ENCODE data around the gene IL16.

DNA sequence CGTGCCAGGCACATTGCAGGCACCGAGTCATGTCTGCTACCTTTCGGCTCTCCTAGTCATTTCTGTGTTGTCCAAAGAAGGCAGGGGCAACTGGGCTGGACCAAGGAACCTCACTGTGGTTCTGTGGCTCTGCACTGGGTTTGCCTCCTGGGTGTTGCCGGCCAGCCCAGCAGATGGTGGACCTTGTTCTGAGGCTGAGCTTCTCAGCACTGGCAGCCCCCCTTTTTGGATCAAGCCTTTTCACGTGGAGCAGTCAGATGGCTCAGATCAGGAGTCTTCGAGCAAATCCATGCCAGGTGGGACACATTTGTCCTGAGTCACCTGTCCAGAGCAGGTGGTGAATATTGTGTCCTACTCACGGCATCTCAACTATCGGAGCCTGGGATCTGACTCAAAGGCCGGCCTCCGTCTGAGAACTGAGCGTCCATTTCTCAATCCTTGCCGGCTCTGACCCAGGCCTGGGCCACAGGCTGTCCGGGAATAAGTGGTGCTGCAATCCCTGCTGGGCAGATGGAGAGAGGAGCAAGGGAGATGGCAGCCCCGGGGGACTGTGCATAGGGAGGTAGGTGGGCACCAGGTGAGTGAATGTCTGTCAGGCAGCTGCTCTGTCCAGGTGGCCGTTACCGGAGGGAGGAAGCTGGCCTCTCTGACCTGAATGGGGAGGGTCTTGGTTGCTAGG lies at the start of gene IL16:
- no peak for TF ChIP-seq POLR2A (IDR thresholded peaks at IDR 0.05)
- TF ChIP-seq CTCF (IDR thresholded peaks at IDR 0.05): no peak
- no peak for TF ChIP-seq POLR2AphosphoS5 (IDR thresholded peaks at IDR 0.05)

Data from breast epithelium (tissue), 3 donors.